K562 (cell line): ENCODE measurements around the gene BRD7.

Experiments
- EZH2 ChIP-seq: IDR thresholded peaks from 2 replicates; pipeline ENCODE4 v1.6.1; 2012; ENCODE audit warnings: low read depth, mild to moderate bottlenecking, inconsistent platforms, low read length, borderline replicate concordance
- LCOR ChIP-seq: sonication (generic); formaldehyde crosslinking; IDR thresholded peaks from 2 replicates; pipeline ENCODE4 v1.8.0; 2022; ENCODE audit warnings: mild to moderate bottlenecking, missing genetic modification reagents
- PHF8 ChIP-seq: fragments of 200-600 bp; sonication (generic); IDR thresholded peaks from 2 replicates; pipeline ENCODE4 v1.6.1; 2012; ENCODE audit warnings: mixed run types, mild to moderate bottlenecking, inconsistent platforms, low read length, moderate library complexity, borderline replicate concordance
- PTBP1 ChIP-seq: fragments of 200-400 bp; formaldehyde crosslinking; IDR thresholded peaks from 2 replicates; pipeline ENCODE4 v1.6.1; 2017; ENCODE audit warnings: low read depth, low read length
- SAFB2 ChIP-seq: fragments of 200-400 bp; formaldehyde crosslinking; IDR thresholded peaks from 2 replicates; pipeline ENCODE4 v1.6.1; 2018; ENCODE audit warnings: borderline replicate concordance, low read length, low read depth, moderate library complexity; ENCODE audit not compliant: severe bottlenecking
- SIN3A ChIP-seq, 2 experiments: fragments of 150-350 bp in 1 of 2; IDR thresholded peaks; 2 replicates each; pipeline ENCODE4 v1.6.1; 2011 to 2016; ENCODE audit warnings: borderline replicate concordance in 2 of 2, low read depth in 2 of 2, low read length in 2 of 2, mild to moderate bottlenecking in 2 of 2, moderate library complexity in 2 of 2; ENCODE audit not compliant: control insufficient read depth in 1 of 2
- SIX5 ChIP-seq, 2 experiments: IDR thresholded peaks; 2 replicates each; pipeline ENCODE4 v1.6.1; 2011; ENCODE audit warnings: low read length in 2 of 2, borderline replicate concordance in 1 of 2, low read depth in 1 of 2, mild to moderate bottlenecking in 1 of 2, moderate library complexity in 1 of 2; ENCODE audit not compliant: insufficient read depth in 1 of 2
- TAF9B ChIP-seq: fragments of 450-650 bp; IDR thresholded peaks from 2 replicates; pipeline ENCODE4 v1.6.1; 2018; ENCODE audit warnings: mild to moderate bottlenecking; ENCODE audit not compliant: partially characterized antibody
- YY1 ChIP-seq, 3 experiments: IDR thresholded peaks; 2 replicates each; pipeline ENCODE4 v1.6.1; 2011; ENCODE audit warnings: low read length in 2 of 3, mild to moderate bottlenecking in 2 of 3, moderate library complexity in 2 of 3, borderline replicate concordance in 1 of 3, control low read depth in 1 of 3, low read depth in 1 of 3; ENCODE audit not compliant: insufficient read depth in 3 of 3, insufficient replicate concordance in 2 of 3, control insufficient read depth in 1 of 3, insufficient read length in 1 of 3; ENCODE audit errors: extremely low read depth in 1 of 3
- ZNF324 ChIP-seq: fragments of 250-450 bp; sonication (Bioruptor Pico); IDR thresholded peaks from 2 replicates; pipeline ENCODE4 v1.4.0; 2020; ENCODE audit warnings: mild to moderate bottlenecking
- TF ChIP-seq, protein P1 (sequence below), 3 experiments: IDR thresholded peaks in 2 of 3; conservative IDR thresholded peaks in 1 of 3; 2 replicates each; pipeline ENCODE4 v1.5.1; 2011 to 2012; ENCODE audit warnings: low read length in 3 of 3, mild to moderate bottlenecking in 3 of 3, control low read depth in 2 of 3, improper control_type of control experiment in 1 of 3, inconsistent platforms in 1 of 3, low read depth in 1 of 3, mixed read lengths in 1 of 3, moderate library complexity in 1 of 3; ENCODE audit not compliant: insufficient read depth in 2 of 3

DNA sequence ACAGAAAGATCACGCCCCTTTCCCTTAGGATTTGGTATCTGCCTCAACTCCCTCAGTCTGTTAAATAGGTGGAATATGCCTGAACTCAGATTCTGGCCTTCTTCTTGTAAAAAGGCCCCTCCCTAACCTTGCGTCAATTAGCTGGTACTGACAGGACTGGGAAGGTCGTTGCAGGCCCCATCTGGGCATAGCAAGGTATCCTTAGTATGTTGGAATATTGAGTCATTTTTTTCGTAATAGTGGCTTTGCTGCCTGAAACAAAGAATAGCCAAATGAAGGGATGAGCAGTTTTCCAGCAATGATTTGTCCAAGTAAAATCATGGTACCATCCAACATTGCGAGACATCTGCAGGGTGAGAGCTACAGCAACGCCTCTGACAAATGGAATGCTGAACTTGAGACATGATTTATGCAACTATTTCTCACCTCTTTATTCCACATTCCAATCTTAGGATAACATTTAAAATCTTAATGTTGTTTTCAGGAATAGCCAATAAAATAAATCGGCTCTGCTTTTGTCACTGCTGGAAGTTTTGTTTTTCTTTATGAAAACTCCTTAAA is 39.3 kb upstream of the BRD7 start:
- TF ChIP-seq EZH2 (no peak), PTBP1 (no peak), TAF9B (no peak), SAFB2 (no peak), YY1 (IDR thresholded peaks at IDR 0.05; ENCODE audit: borderline replicate concordance in 1 of 3, control insufficient read depth in 1 of 3, extremely low read depth in 1 of 3, insufficient read depth in 3 of 3, insufficient read length in 1 of 3, insufficient replicate concordance in 2 of 3, low read depth in 1 of 3, low read length in 2 of 3) (no peak), SIX5 (IDR thresholded peaks at IDR 0.05; ENCODE audit: borderline replicate concordance in 1 of 2, insufficient read depth in 1 of 2, low read depth in 1 of 2, low read length in 2 of 2) (no peak), SIN3A (IDR thresholded peaks at IDR 0.05; ENCODE audit: borderline replicate concordance in 2 of 2, control insufficient read depth in 1 of 2, low read depth in 2 of 2, low read length in 2 of 2) (no peak), ZNF324 (CRISPR knock-in tag) (no peak), LCOR (no peak), PHF8 (no peak)
- TF ChIP-seq, protein P1, sequence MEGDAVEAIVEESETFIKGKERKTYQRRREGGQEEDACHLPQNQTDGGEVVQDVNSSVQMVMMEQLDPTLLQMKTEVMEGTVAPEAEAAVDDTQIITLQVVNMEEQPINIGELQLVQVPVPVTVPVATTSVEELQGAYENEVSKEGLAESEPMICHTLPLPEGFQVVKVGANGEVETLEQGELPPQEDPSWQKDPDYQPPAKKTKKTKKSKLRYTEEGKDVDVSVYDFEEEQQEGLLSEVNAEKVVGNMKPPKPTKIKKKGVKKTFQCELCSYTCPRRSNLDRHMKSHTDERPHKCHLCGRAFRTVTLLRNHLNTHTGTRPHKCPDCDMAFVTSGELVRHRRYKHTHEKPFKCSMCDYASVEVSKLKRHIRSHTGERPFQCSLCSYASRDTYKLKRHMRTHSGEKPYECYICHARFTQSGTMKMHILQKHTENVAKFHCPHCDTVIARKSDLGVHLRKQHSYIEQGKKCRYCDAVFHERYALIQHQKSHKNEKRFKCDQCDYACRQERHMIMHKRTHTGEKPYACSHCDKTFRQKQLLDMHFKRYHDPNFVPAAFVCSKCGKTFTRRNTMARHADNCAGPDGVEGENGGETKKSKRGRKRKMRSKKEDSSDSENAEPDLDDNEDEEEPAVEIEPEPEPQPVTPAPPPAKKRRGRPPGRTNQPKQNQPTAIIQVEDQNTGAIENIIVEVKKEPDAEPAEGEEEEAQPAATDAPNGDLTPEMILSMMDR (IDR thresholded peaks at IDR 0.05 in 2 of 3, conservative IDR thresholded peaks at IDR 0.05 in 1 of 3; ENCODE audit: insufficient read depth in 2 of 3, low read depth in 1 of 3, low read length in 3 of 3): no peak
